ENCODE measurements around the gene TMEM158.

Gene TMEM158

GRCh38 chr3:45227946-45228345 lies 1.9 kb upstream of the TMEM158 start:
- DNase-seq: no peak

- DNase-seq: no peak
Observed at GRCh38 chr3:45227071-45227820, 1.2 kb upstream of the TMEM158 start.

- DNase-seq: no peak
Observed at GRCh38 chr3:45225465-45226205, 452 bp downstream of the TMEM158 start.

- DNase-seq: no peak
Observed at GRCh38 chr3:45224824-45225464, 1.1 kb downstream of the TMEM158 start.

GRCh38 chr3:45223889-45224727 lies 2.0 kb downstream of the TMEM158 start:
- DNase-seq: no peak

- no peak for DNase-seq
Observed at GRCh38 chr3:45219694-45220093, 6.4 kb downstream of the TMEM158 start.

- DNase-seq: no peak
Observed at GRCh38 chr3:45218578-45219390, 7.3 kb downstream of the TMEM158 start.

- no peak for DNase-seq
Observed at GRCh38 chr3:45216021-45216609, 10.0 kb downstream of the TMEM158 start.

- no peak for DNase-seq
Observed at GRCh38 chr3:45215466-45215865, 10.6 kb downstream of the TMEM158 start.

GRCh38 chr3:45214061-45214680 lies 11.9 kb downstream of the TMEM158 start:
- no peak for DNase-seq

GRCh38 chr3:45212095-45212468 lies 14.0 kb downstream of the TMEM158 start:
- no peak for DNase-seq

- no peak for DNase-seq
Observed at GRCh38 chr3:45211466-45212094, 14.5 kb downstream of the TMEM158 start.

- no peak for DNase-seq
Observed at GRCh38 chr3:45210308-45211041, 15.6 kb downstream of the TMEM158 start.

GRCh38 chr3:45209526-45209925 lies 16.6 kb downstream of the TMEM158 start:
- DNase-seq: no peak

- DNase-seq: no peak
Observed at GRCh38 chr3:45208586-45208985, 17.5 kb downstream of the TMEM158 start.

- no peak for DNase-seq
Observed at GRCh38 chr3:45207446-45207845, 18.6 kb downstream of the TMEM158 start.

- no peak for DNase-seq
Observed at GRCh38 chr3:45205126-45205525, 21.0 kb downstream of the TMEM158 start.

GRCh38 chr3:45204136-45204535 lies 22.0 kb downstream of the TMEM158 start:
- DNase-seq: no peak

- no peak for DNase-seq
Observed at GRCh38 chr3:45199837-45200648, 26.0 kb downstream of the TMEM158 start.
